ENCODE results near the gene BPI. TPM values are rescaled to one million over a fixed set of nuclear protein-coding genes. Genes with fewer than 3 reads are reported as not detected.

The BPI gene
- total RNA-seq, 4 donors from 2014 or later, result 0.22 to 0.40 TPM; not detected in 2

- DNase-seq, result no peak
- peaks cover 0 to 8% of the 10 kb centered on the region in 2 donors for H3K4me1 ChIP-seq
- H3K27me3 ChIP-seq, result no peaks in the 10 kb centered on the region
- intact Hi-C loops (cut with DNase I), result no loop called here
- H3K9me3 ChIP-seq, result no peaks in the 10 kb centered on the region
- WGBS, 2 donors, result 86 to 87% methylated on average over 2 of the region's 2 CpGs
- H3K27ac ChIP-seq, result no peak overlapping the region
- H3K36me3 ChIP-seq, result no peaks in the 10 kb centered on the region
- no peak overlapping the region for H3K4me3 ChIP-seq (replicated peaks in 1 of 3)
- TF ChIP-seq CTCF (IDR thresholded peaks at IDR 0.05) (no peak), POLR2A (IDR thresholded peaks at IDR 0.05) (no peak)
Measured at GRCh38 chr20:38266426-38266825, 37.5 kb upstream of the BPI start.

GRCh38 chr20:38267296-38267695 is 36.7 kb upstream of the BPI start:
- H3K36me3 ChIP-seq, result no peaks in the 10 kb centered on the region

GRCh38 chr20:38267901-38268514 is 35.9 kb upstream of the BPI start:
- intact Hi-C loops (cut with DNase I), result no loop called here
- H3K9me3 ChIP-seq, result no peaks in the 10 kb centered on the region
- 74 to 85% methylated on average over 5 of the region's 5 CpGs for WGBS, 2 donors
- peaks cover 0 to 9% of the 10 kb centered on the region in 2 donors for H3K4me1 ChIP-seq
- no peaks in the 10 kb centered on the region for H3K27me3 ChIP-seq
- no peaks in the 10 kb centered on the region for H3K36me3 ChIP-seq
- H3K4me3 ChIP-seq (replicated peaks in 1 of 3), result no peak overlapping the region
- no peak for TF ChIP-seq CTCF (IDR thresholded peaks at IDR 0.05)
- TF ChIP-seq POLR2A (IDR thresholded peaks at IDR 0.05), result no peak
- no peak overlapping the region for H3K27ac ChIP-seq
- no peak for DNase-seq

More at GRCh38 chr20:38267296-38267695, 36.7 kb upstream of the BPI start:
- DNase-seq, result no peak
- no peak overlapping the region for H3K27ac ChIP-seq
- intact Hi-C loops (cut with DNase I), result no loop called here
- no peaks in the 10 kb centered on the region for H3K9me3 ChIP-seq
- no peak overlapping the region for H3K4me3 ChIP-seq (replicated peaks in 1 of 3)
- WGBS, 2 donors, result 72 to 74% methylated on average over 2 of the region's 2 CpGs
- H3K4me1 ChIP-seq, result peaks cover 0 to 9% of the 10 kb centered on the region in 2 donors
- TF ChIP-seq POLR2A (IDR thresholded peaks at IDR 0.05), result no peak
- no peak for TF ChIP-seq CTCF (IDR thresholded peaks at IDR 0.05)
- H3K27me3 ChIP-seq, result no peaks in the 10 kb centered on the region

GRCh38 chr20:38269040-38269439 is 34.9 kb upstream of the BPI start:
- Histone ChIP-seq H3K36me3 (no peaks in the 10 kb centered on the region), H3K4me3 (replicated peaks in 1 of 3) (no peak overlapping the region), H3K27me3 (no peaks in the 10 kb centered on the region), H3K9me3 (no peaks in the 10 kb centered on the region), H3K4me1 (peaks cover 0 to 9% of the 10 kb centered on the region in 2 donors), H3K27ac (no peak overlapping the region)
- no peak for DNase-seq
- intact Hi-C loops (cut with DNase I), result no loop called here
- 85 to 93% methylated on average over 3 of the region's 3 CpGs for WGBS, 2 donors
- no peak for TF ChIP-seq POLR2A (IDR thresholded peaks at IDR 0.05)
- no peak for TF ChIP-seq CTCF (IDR thresholded peaks at IDR 0.05)

- Histone ChIP-seq H3K4me1 (peaks cover 0 to 9% of the 10 kb centered on the region in 2 donors), H3K4me3 (replicated peaks in 1 of 3) (no peak overlapping the region), H3K27me3 (no peaks in the 10 kb centered on the region), H3K36me3 (no peaks in the 10 kb centered on the region), H3K9me3 (no peaks in the 10 kb centered on the region), H3K27ac (no peak overlapping the region)
- DNase-seq, result no peak
- TF ChIP-seq CTCF (IDR thresholded peaks at IDR 0.05) (no peak), POLR2A (IDR thresholded peaks at IDR 0.05) (no peak)
- intact Hi-C loops (cut with DNase I), result no loop called here
- 83 to 84% methylated on average over 6 of the region's 6 CpGs for WGBS, 2 donors
Measured at GRCh38 chr20:38269715-38270114, 34.2 kb upstream of the BPI start.
